HG02759 (cell line): ENCODE data around the gene ABCG1.
"Not testable (repeated sequence)": the region's sequence is repeated elsewhere in the genome, so short reads cannot be mapped to it uniquely, and the experiment has no call there.

Experiments
- ATAC-seq: cut with Tn5 transposase; IDR thresholded peaks from one replicate; pipeline ENCODE4 v1.9.1; 2021; ENCODE audit warnings: mild to moderate bottlenecking, moderate library complexity; ENCODE audit not compliant: unreplicated experiment

ABCG1 gene

GRCh38 chr21:42218836-42219605, at the start of gene ABCG1:
Gene ABCG1 (plus strand): TSS chr21:42219140. CDS start chr21:42219263, 123 bp downstream.
- no peak for ATAC-seq

DNA sequence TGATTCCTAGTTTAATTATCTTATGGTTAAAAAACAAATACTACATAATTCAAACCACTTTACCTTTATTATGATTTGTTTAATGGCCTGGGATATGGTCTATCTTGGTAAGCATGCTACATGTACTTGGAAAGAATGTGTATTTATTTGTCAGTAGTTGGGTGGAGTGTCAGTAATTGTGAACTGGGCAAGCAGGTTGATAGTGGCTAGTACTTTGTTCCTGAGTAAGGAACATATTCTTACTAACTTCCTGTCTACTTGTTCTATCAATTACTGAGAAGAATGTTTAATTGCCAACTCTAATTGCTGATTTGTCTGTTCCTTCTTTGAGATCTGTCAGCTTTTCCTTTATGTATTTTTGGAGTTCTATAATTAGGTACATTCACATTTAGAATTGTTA, 49.2 kb upstream of the ABCG1 start:
- no peak for ATAC-seq

- ATAC-seq, result no peak
Measured at GRCh38 chr21:42171091-42172053, 47.6 kb upstream of the ABCG1 start.

DNA sequence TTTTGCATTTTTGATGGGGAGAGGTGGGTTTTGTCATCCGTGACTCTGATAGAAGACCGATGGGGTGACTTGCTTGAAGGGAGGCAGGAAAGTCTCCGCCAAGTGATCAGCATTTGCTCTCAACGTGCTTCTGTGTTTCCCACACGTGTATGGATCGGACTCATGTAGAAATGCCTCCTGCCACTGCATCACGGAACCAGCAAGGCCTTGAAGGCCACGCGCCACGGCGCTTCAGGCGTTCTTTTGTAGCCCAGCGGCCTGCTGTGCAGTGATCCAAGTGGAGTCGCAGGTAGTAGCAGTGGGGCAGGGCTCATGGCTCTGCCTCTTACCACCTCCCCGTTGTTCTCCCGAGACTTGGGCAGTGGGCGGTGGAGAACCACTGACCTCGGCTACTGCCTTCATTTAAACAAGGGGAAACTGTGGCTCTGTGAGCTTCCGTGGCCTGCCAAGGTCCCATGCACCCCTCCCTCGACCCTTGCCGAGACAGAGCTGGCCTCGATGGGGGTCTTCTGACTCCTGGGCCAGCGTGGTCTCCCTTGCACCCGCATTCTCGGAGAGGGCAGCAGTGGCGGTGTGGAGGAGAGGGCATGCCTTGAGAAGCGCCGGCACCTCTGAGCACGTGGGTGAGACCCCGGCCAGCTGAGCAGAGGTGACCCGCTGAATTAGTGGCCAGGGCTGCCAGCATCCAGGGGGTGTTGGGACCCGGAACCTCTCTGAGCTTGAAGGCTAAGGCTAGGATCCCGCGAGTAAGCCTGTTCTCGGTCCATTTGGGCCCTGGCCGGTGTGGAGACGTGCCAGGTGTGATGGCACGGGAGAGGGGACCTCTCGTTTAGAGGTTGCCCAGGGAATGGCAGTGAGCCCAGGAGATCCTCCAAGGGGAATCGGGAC, 46.1 kb upstream of the ABCG1 start:
- no peak for ATAC-seq

GRCh38 chr21:42174173-42174572, 44.8 kb upstream of the ABCG1 start:
- ATAC-seq, result no peak

DNA sequence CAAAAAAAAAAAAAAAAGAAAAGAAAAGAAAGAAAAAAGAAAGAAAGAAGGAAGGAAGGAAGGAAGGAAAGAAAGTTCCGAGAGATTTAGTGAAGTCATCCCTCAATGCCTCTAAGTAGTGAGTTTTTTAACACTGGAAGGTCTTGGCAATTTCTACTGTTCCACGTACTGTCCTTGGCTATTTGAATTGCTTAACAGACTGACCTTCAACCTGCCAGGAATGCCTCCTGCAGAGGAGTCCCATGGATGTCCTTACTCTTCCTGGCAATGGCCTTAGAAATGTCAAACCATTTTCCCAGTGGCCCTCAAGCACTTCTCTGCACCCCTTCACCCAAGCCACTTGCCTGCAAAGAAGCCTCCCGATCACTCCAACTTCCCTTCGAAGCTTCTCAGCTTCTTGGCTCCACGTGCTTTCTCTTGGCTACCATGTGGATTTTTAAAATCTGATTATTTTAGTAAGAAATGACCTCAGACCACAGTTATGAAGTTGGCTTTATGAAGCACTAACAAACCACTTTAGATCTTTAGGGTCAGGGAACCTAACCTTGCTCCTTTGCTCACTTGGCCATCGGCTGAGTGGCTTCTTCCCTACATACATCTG, 43.7 kb upstream of the ABCG1 start:
- no peak for ATAC-seq

DNA sequence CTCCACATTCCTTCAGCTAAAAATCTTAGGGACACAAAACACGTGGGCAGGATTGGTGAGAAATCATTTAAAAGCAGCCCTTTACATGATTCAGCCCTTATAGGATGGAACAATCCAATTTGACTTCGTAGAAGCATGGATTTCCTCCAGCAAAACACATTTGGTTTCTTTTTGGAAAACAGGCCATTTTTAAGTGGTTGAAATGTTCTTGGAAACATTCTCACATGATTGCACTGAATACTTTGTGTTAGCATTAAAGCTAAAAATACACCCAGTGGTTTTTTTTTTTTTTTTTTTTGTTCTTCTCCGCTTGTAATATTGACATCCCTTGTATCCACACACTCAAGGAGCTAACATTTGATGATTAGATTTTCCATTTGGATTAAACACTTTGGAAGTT, 42.1 kb upstream of the ABCG1 start:
- ATAC-seq, result no peak

DNA sequence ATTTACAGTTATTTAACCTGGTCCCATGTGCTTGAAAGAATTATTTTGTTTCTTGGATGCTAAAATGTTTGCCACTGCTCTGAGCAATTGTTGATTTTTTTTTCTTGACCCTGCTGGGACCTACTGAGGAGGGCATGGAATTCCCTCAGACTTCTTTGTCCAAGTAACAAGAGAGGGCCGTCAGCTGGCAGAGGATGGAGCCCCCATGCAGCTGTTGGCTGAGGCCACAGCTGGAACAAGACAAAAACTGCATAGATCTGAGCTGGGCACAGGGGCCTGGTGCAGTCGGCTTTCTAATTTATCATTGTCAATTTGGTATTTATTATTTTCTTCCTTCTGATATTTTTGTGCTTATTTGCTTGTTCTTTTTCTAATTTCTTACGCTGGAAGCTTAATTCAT, 39.6 kb upstream of the ABCG1 start:
- no peak for ATAC-seq

DNA sequence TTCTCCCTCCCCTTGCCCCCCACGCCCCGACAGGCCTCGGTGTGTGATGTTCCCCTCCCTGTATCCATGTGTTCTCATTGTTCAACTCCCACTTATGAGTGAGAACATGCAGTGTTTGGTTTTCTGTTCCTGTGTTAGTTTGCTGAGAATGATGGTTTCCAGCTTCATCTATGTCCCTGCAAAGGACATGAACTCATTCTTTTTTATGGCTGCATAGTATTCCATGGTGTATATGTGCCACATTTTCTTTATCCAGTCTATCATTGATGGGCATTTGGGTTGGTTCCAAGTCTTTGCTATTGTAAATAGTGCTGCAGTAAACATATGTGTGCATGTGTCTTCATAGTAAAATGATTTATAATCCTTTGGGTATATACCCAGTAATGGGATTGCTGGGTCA, 38.9 kb upstream of the ABCG1 start:
- ATAC-seq, result not testable (repeated sequence)

- ATAC-seq, result no peak
Measured at GRCh38 chr21:42182713-42183371, 36.1 kb upstream of the ABCG1 start.

DNA sequence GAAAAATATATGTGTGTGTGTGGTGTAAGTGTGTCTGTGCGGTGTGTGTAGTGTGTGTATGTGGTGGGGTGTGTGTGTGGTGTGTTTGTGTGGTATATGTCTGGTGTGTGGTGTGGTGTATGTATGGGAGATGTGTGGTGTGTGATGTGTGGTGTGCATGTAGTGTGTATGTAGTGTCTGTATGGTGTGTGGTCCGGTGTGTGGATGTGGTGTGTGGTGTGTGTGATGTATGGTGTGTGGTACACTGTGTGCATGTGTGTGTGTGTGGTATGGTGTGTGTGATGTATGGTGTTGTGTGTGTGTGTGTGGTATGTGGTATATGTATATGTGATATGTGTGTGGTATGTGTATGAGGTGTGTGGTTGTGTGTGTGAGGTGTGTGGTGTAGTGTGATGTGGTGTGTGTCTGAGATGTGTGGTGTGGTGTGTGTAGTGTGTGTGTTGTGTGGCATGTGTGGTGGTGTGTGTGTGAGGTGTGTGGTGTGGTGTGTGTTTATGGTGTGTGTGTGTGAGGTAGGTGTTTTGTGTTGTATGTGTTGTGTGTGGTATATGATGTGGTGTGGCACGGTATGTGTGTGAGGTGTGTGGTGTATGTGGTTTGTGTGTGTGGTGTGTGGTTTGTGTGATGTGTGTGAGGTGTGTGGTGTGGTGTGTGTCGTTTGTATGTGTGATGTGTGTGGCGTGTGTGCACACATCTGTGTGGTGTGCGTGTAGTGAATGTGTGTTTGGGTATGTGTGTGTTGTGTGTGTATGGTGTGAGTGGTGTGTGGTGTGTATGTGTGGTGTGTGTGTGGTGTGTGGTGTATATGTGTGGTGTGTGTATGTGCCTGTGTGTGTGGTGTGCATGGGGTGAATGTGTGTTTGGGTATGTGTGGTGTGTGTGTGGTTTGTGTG, 35.3 kb upstream of the ABCG1 start:
- ATAC-seq, result no peak

DNA sequence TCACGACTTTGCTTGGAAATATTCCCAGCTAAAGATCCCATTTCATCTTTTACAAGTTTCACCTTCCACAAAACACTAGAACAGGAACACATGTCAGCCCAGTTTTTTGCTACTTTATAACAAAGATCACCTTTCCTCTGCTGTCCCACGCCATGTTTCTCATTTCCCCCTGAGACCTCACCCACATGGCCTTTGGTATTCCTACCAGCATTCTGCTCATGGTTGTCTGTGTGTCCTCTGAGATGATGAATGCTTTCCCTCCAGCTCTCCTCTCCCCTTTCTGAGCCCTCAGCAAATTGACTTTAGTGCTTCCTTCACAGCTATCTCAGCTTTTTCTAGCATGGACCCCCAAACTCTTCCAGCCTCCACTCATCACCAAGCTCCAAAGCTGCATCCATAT, 32.3 kb upstream of the ABCG1 start:
- ATAC-seq, result no peak

- peak; percentile 98 for ATAC-seq
Measured at GRCh38 chr21:42187976-42188653, 30.8 kb upstream of the ABCG1 start.

DNA sequence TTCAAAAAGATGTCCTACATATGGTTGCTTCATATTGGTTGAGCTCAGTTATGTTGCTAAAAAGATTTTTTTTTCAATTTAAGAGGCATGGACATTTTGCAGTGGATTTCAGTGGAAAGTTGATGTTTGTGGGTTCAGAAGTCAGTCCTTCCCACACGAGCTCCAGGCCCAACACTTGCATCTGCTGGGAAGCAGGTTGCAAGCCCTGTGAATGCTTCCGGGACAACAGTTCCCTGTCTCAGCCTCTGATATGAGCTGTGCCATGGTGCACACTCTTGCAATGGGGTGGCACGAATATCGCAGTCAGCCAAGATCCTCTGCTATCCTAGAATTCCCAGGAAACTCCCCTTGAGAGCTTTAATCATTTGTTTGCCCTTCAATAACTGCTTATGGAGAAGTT, 30.3 kb upstream of the ABCG1 start:
- no peak for ATAC-seq

GRCh38 chr21:42189431-42189830, 29.5 kb upstream of the ABCG1 start:
- ATAC-seq, result no peak

DNA sequence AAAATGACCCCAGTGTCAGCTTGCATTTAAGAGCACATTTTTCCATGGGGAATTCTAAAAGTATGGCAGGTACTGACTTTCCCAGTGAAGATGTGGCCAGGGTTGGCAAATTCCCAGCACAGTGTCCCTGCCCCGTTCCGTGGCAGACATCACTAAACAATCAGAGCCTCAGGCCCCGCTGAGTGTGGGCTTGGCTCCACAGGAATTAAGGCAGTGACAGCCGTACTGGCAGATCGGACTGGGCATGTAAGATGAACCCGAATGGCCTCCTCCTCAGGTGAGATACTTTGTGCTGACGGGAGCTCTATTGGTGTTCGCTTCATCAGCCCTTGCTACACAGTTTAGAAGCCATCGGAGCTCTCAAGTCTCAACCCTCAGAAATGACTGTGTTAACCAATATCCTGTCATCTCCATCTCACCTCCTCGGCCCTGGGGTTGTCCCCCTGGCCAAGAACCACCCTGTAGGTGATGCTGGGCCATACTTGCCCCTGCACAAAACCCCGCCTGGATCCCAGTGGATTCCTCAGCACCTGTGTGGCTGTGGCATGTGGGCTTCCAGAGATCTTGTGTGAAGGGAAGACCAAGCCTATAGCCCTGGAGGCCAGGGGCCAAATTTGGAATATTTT, 29.0 kb upstream of the ABCG1 start:
- no peak for ATAC-seq

GRCh38 chr21:42190486-42190863, 28.5 kb upstream of the ABCG1 start:
- no peak for ATAC-seq

- ATAC-seq, result no peak
Measured at GRCh38 chr21:42191064-42191463, 27.9 kb upstream of the ABCG1 start.
